ENCODE data around the gene LENG9.

DNA sequence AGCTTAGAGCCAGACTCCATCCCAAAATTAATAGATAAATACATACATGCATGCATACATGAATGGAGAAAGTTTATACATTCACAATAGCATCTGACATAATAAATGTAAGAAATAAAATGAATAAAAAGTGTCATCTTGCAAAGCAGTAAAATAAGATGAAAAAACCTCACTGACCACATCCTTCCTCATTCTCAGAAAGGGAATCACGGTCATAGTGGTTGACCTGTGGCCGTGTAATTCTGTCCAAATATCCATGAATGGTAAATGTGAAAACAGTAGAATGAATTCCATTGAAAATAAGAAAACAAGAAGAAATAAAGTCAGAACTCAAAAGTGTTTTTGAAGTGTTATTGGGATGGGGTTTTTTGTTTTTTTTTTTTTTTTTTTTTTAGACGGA lies 19.3 kb upstream of the LENG9 start:
- TF ChIP-seq, protein P1, sequence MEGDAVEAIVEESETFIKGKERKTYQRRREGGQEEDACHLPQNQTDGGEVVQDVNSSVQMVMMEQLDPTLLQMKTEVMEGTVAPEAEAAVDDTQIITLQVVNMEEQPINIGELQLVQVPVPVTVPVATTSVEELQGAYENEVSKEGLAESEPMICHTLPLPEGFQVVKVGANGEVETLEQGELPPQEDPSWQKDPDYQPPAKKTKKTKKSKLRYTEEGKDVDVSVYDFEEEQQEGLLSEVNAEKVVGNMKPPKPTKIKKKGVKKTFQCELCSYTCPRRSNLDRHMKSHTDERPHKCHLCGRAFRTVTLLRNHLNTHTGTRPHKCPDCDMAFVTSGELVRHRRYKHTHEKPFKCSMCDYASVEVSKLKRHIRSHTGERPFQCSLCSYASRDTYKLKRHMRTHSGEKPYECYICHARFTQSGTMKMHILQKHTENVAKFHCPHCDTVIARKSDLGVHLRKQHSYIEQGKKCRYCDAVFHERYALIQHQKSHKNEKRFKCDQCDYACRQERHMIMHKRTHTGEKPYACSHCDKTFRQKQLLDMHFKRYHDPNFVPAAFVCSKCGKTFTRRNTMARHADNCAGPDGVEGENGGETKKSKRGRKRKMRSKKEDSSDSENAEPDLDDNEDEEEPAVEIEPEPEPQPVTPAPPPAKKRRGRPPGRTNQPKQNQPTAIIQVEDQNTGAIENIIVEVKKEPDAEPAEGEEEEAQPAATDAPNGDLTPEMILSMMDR (IDR thresholded peaks at IDR 0.05), result no peak
- TF ChIP-seq POLR2A (IDR thresholded peaks at IDR 0.05), result no peak

All from testis (tissue), 2 donors.